Natural killer cell (primary cell): ENCODE results near the gene TCERG1L. TPM values are rescaled to one million over a fixed set of nuclear protein-coding genes. Genes with fewer than 3 reads are reported as not detected.

Experiments
- ATAC-seq, 3 donors: fragments of 150-1000 bp in 2 of 3; fragments of 200-7000 bp in 1 of 3; cut with Tn5 transposase; 1 replicate in 1 of 3; 2 replicates in 2 of 3; pipeline ENCODE4 v1.10.0; 2021; ENCODE audit warnings: mild to moderate bottlenecking in 2 of 3, moderate library complexity in 2 of 3
- DNase-seq, 2 donors: peaks; one replicate each; pipeline versions ENCODE4 v3.0.0 to v3.0.0-alpha.2; 2013 to 2021; ENCODE audit warnings: mixed read lengths in 1 of 2
- H3K27ac ChIP-seq: one replicate; pipeline ENCODE4 v1.5.1; 2013; ENCODE audit warnings: mild to moderate bottlenecking, low read length
- H3K27me3 ChIP-seq: one replicate; pipeline ENCODE4 v1.6.1; 2013; ENCODE audit warnings: low read length; ENCODE audit not compliant: control insufficient read depth, insufficient read depth
- H3K36me3 ChIP-seq: one replicate; pipeline ENCODE4 v1.6.1; 2013; ENCODE audit warnings: low read length; ENCODE audit not compliant: control insufficient read depth, insufficient read depth
- H3K4me1 ChIP-seq: one replicate; pipeline ENCODE4 v1.6.1; 2013; ENCODE audit warnings: low read length; ENCODE audit not compliant: control insufficient read depth, insufficient read depth
- H3K4me3 ChIP-seq: one replicate; pipeline ENCODE4 v1.5.1; 2013; ENCODE audit warnings: low read length
- H3K9me3 ChIP-seq: one replicate; pipeline ENCODE4 v1.6.1; 2013; ENCODE audit warnings: low read length; ENCODE audit not compliant: control insufficient read depth, insufficient read depth
- H3K27ac Mint-ChIP-seq, 2 donors: one replicate each; pipeline ENCODE4 v1.8.0; 2022; ENCODE audit warnings: mild to moderate bottlenecking in 2 of 2, mixed read lengths in 2 of 2, moderate library complexity in 1 of 2
- H3K27me3 Mint-ChIP-seq, 2 donors: one replicate each; pipeline ENCODE4 v1.8.0; 2022; ENCODE audit warnings: low read depth in 2 of 2, mixed read lengths in 2 of 2
- H3K36me3 Mint-ChIP-seq: one replicate; pipeline ENCODE4 v1.8.0; 2022; ENCODE audit warnings: mixed read lengths
- H3K4me1 Mint-ChIP-seq, 2 donors: one replicate each; pipeline ENCODE4 v1.8.0; 2022; ENCODE audit warnings: mixed read lengths in 2 of 2
- H3K4me3 Mint-ChIP-seq: one replicate; pipeline ENCODE4 v1.8.0; 2022; ENCODE audit warnings: mild to moderate bottlenecking, moderate library complexity, mixed read lengths
- H3K9me3 Mint-ChIP-seq, 2 donors: one replicate each; pipeline ENCODE4 v1.8.0; 2022; ENCODE audit warnings: mixed read lengths in 2 of 2
- WGBS: methylation state at CpG from one replicate; pipeline ENCODE4 v1.1.7; 2013; ENCODE audit warnings: missing lambda C conversion rate; ENCODE audit not compliant: insufficient coverage; 5-methylcytosine and 5-hydroxymethylcytosine counted together
- intact Hi-C: fragments of 100-400 bp; cut with micrococcal nuclease; formaldehyde crosslinking; loops from one replicate; pipeline ENCODE4 v1.14.2; 2022
- total RNA-seq, 4 donors: library from RNA; stranded (reverse); fragments of 120-200 nt in 1 of 4; gene quantifications; one replicate each; pipeline versions ENCODE4 v1.2.3 to v1.2.4, GENCODE V29; 2013 to 2022
- TF ChIP-seq, protein P1 (sequence below): fragments of 200-600 bp; IDR thresholded peaks from one replicate; pipeline ENCODE4 v1.8.0; 2022; ENCODE audit warnings: antibody characterized with exemption

TCERG1L gene
- total RNA-seq, 3 donors from 2014 or later (not counting 1 experiment from before 2014, with no cell fraction given), result 0.48 TPM; not detected in 2

DNA sequence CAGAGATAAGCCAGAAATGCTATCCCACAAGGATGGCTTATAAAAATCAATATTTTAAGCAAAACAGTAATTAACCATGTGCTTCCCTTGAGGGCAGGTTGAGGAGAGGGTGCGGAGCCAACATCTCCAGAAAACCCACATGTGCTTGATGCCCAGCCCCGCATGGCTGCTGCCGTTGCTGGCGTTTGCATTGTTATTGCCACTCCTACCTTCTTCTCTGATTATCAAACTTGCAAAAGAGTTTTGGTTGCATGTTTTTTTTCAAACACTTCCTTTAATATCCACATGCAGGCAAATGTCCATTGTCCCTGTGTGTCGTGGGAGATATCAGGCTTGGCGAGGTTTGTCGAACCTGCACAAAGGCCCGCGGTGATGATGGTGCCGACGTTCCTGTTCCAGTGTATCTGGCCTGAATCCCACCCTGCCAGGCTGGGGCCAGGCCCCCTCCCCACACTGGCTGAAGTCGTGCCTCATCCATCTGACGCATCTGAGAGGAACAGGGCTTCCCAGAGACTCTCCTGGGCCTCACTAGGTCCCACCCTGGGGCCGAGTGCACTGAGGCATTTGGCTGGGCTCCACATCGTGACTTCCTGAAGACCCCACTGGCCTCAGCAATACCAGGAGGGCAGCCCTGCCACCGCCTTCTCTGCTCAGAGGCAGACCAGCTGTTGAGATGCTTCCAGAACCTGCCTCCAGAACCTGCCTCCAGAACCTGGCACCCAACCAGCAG, 40.9 kb downstream of the TCERG1L start:
- H3K4me3 ChIP-seq, result no peak overlapping the region
- H3K36me3 ChIP-seq, result no peaks in the 10 kb centered on the region
- TF ChIP-seq, protein P1, sequence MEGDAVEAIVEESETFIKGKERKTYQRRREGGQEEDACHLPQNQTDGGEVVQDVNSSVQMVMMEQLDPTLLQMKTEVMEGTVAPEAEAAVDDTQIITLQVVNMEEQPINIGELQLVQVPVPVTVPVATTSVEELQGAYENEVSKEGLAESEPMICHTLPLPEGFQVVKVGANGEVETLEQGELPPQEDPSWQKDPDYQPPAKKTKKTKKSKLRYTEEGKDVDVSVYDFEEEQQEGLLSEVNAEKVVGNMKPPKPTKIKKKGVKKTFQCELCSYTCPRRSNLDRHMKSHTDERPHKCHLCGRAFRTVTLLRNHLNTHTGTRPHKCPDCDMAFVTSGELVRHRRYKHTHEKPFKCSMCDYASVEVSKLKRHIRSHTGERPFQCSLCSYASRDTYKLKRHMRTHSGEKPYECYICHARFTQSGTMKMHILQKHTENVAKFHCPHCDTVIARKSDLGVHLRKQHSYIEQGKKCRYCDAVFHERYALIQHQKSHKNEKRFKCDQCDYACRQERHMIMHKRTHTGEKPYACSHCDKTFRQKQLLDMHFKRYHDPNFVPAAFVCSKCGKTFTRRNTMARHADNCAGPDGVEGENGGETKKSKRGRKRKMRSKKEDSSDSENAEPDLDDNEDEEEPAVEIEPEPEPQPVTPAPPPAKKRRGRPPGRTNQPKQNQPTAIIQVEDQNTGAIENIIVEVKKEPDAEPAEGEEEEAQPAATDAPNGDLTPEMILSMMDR, result no peak
- ATAC-seq, result no peak
- no peaks in the 10 kb centered on the region for H3K9me3 Mint-ChIP-seq
- H3K27me3 ChIP-seq, result no peaks in the 10 kb centered on the region
- H3K4me1 ChIP-seq, result no peaks in the 10 kb centered on the region
- H3K36me3 Mint-ChIP-seq, result no peaks in the 10 kb centered on the region
- H3K27ac Mint-ChIP-seq, result no peak overlapping the region
- no peaks in the 10 kb centered on the region for H3K4me1 Mint-ChIP-seq
- H3K27me3 Mint-ChIP-seq, result no peaks in the 10 kb centered on the region
- DNase-seq, result no peak
- H3K9me3 ChIP-seq, result no peaks in the 10 kb centered on the region
- 84% methylated on average over 16 of the region's 16 CpGs for WGBS
- H3K27ac ChIP-seq, result no peak overlapping the region
- intact Hi-C loops, result no loop called here
- no peak overlapping the region for H3K4me3 Mint-ChIP-seq

DNA sequence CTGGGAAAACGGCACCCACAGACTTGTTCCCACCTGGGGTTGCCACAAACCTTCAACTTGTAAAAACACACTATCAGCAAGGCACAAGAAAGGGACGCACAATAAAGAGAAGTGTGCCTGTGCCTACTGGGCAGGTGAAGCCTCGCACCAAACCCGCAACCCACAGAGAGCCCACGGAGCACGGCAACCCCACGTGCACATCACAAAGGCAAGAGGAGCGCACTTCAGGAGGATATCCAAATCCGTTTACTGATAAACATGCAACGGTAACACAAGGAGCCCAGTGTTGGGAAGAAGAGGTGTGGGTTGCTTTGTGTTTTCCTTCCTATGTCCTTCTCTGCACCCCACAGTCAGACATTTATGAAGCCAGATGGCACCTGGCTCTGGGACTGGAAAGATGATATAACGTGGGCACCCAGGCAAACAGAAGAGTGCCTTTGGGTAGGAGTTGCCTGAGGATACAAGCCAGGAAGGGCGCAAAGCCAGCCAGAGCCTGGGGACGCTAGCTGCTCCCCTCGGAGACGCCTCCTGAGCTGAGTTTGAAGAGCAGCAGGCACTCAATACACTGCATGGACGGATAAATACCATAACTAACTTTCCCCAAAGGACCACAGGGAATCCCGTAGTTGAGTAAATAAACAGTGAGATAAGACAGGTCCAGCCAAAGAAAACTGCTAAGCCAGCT, 41.6 kb downstream of the TCERG1L start:
- no peak overlapping the region for H3K27ac ChIP-seq
- ATAC-seq (no peak), DNase-seq (no peak)
- Mint-ChIP-seq H3K4me1 (no peaks in the 10 kb centered on the region), H3K9me3 (no peaks in the 10 kb centered on the region), H3K27me3 (no peaks in the 10 kb centered on the region), H3K36me3 (no peaks in the 10 kb centered on the region), H3K27ac (no peak overlapping the region), H3K4me3 (no peak overlapping the region)
- TF ChIP-seq, protein P1, result no peak
- H3K36me3 ChIP-seq, result no peaks in the 10 kb centered on the region
- intact Hi-C loops, result no loop called here
- no peak overlapping the region for H3K4me3 ChIP-seq
- H3K4me1 ChIP-seq, result no peaks in the 10 kb centered on the region
- WGBS, result 82% methylated on average over 17 of the region's 17 CpGs
- no peaks in the 10 kb centered on the region for H3K27me3 ChIP-seq
- H3K9me3 ChIP-seq, result no peaks in the 10 kb centered on the region

DNA sequence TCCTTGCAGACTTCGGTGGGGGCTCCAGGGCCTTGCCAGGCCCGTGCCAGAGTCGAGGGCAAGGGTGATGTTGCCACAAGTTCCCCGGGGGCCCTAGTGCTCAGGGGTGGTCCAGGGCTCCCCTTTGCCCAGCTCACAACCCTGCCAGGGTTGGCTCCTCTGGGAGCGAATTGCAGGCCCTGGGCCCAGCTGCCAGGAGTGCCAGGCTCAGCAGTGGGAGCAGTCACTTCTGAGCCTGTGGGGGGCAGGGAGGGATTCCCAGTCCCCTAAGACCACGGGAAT, 43.8 kb downstream of the TCERG1L start:
- Mint-ChIP-seq H3K4me1 (no peaks in the 10 kb centered on the region), H3K4me3 (no peak overlapping the region), H3K36me3 (no peaks in the 10 kb centered on the region), H3K27ac (no peak overlapping the region), H3K27me3 (no peaks in the 10 kb centered on the region), H3K9me3 (no peaks in the 10 kb centered on the region)
- Histone ChIP-seq H3K4me1 (no peaks in the 10 kb centered on the region), H3K27ac (no peak overlapping the region), H3K27me3 (no peaks in the 10 kb centered on the region), H3K9me3 (no peaks in the 10 kb centered on the region), H3K4me3 (no peak overlapping the region), H3K36me3 (no peaks in the 10 kb centered on the region)
- ATAC-seq (peak in 1 of 3 donors; percentile 25), DNase-seq (no peak)
- 75% methylated on average over 6 of the region's 6 CpGs for WGBS
- intact Hi-C loops, result no loop called here
- TF ChIP-seq, protein P1, result no peak
